Esophagus (tissue), 2 donors: ENCODE measurements around the gene EPHB2. TPM values are rescaled to one million over a fixed set of nuclear protein-coding genes. Genes with fewer than 3 reads are reported as not detected.

Experiments
- H3K27ac ChIP-seq, 2 donors: one replicate each; pipeline ENCODE4 v1.5.1; 2013; ENCODE audit warnings: low read depth in 2 of 2, mild to moderate bottlenecking in 2 of 2, inconsistent platforms in 1 of 2, low read length in 1 of 2, moderate library complexity in 1 of 2
- H3K27me3 ChIP-seq, 2 donors: one replicate each; pipeline ENCODE4 v1.6.1; 2013; ENCODE audit warnings: low read length in 2 of 2, control low read depth in 1 of 2, mild to moderate bottlenecking in 1 of 2; ENCODE audit not compliant: insufficient read depth in 2 of 2, control insufficient read depth in 1 of 2
- H3K36me3 ChIP-seq, 2 donors: one replicate each; pipeline ENCODE4 v1.6.1; 2013; ENCODE audit warnings: low read length in 1 of 2; ENCODE audit not compliant: control insufficient read depth in 2 of 2, insufficient read depth in 2 of 2
- H3K4me1 ChIP-seq, 2 donors: one replicate each; pipeline ENCODE4 v1.6.1; 2013; ENCODE audit warnings: low read length in 1 of 2; ENCODE audit not compliant: control insufficient read depth in 2 of 2, insufficient read depth in 2 of 2
- H3K4me3 ChIP-seq, 2 donors: one replicate each; pipeline ENCODE4 v1.5.1; 2013; ENCODE audit warnings: low read length in 2 of 2, mild to moderate bottlenecking in 2 of 2, low read depth in 1 of 2, moderate library complexity in 1 of 2
- H3K9me3 ChIP-seq, 2 donors: one replicate each; pipeline ENCODE4 v1.6.1; 2013; ENCODE audit warnings: mild to moderate bottlenecking in 2 of 2, low read depth in 1 of 2, low read length in 1 of 2, moderate library complexity in 1 of 2; ENCODE audit not compliant: control insufficient read depth in 2 of 2, insufficient read depth in 1 of 2
- WGBS, 2 donors: extraction: QIAGEN DNeasy Blood & Tissue Kit; methylation state at CpG; one replicate each; pipeline ENCODE4 v1.1.7; 2013; 5-methylcytosine and 5-hydroxymethylcytosine counted together
- polyA plus RNA-seq, 2 donors: library from polyadenylated mRNA; stranded (reverse); fragments of 200-250 nt; gene quantifications; one replicate each; pipeline ENCODE4 v1.2.3, GENCODE V29; 2013
- donor health status: healthy with polysubstance abuse.
- donor health status: Bipolar disorder and iron deficiency.

The EPHB2 gene
- polyA plus RNA-seq, 2 donors = 0.08 to 0.16 TPM

DNA sequence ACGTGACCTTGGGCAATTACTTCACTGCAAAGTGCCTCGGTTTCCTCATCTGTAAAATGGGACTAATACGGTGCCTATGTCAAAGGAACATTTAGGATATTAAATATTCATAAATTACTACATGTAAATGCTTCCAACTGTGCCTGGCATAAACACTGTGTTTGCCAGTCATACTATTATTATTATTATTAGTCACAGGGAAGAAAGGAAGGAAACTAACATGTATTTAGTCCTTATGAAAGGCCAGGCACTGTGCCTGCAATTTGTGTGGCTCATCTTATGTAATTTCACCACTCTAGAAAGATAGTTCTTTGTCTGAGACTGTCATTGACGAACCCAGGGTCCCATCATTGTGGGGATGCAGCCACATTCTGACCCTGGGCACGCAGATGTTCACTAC, 45.0 kb downstream of the EPHB2 start:
- Histone ChIP-seq H3K27me3 (no peaks in the 10 kb centered on the region), H3K27ac (no peak overlapping the region), H3K36me3 (no peaks in the 10 kb centered on the region), H3K4me1 (peaks cover 0 to 10% of the 10 kb centered on the region in 2 donors), H3K4me3 (no peak overlapping the region), H3K9me3 (no peaks in the 10 kb centered on the region)
- 70 to 75% methylated on average over 5 of the region's 5 CpGs for WGBS, 2 donors

DNA sequence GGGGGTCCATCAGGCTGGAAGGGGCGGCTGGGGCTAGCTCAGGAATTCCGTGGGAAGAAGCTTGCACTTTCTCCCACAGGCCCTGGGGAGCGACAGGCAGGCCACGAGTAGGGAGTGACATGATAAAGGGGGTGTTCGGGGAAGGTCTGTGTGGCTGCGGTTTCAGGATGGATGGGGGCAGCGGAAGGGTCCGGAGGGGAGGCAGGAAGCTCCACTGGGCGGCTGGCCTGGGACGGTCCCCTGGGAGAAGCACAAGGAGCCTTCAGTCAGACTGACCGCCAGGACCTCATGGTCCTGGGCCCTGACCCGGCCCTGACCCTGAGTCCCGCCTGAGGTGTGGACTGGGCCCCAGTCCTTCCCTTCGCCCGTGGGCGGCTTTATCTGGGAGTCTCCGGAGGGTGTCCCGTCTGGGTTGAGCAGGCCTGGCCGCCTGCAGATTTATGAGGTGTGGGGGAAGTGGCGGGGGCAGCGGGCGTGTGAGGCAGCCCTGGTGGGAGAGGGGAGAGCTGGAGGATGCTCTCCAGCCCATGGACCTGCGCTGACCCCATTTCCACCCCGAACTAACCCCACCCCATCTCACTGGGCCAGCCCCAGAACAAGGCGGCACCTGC, 45.6 kb downstream of the EPHB2 start:
- 78 to 82% methylated on average over 25 of the region's 25 CpGs for WGBS, 2 donors
- no peaks in the 10 kb centered on the region for H3K9me3 ChIP-seq
- H3K27me3 ChIP-seq = no peaks in the 10 kb centered on the region
- no peak overlapping the region for H3K4me3 ChIP-seq
- peaks cover 0 to 5% of the 10 kb centered on the region in 2 donors for H3K4me1 ChIP-seq
- no peaks in the 10 kb centered on the region for H3K36me3 ChIP-seq
- no peak overlapping the region for H3K27ac ChIP-seq

DNA sequence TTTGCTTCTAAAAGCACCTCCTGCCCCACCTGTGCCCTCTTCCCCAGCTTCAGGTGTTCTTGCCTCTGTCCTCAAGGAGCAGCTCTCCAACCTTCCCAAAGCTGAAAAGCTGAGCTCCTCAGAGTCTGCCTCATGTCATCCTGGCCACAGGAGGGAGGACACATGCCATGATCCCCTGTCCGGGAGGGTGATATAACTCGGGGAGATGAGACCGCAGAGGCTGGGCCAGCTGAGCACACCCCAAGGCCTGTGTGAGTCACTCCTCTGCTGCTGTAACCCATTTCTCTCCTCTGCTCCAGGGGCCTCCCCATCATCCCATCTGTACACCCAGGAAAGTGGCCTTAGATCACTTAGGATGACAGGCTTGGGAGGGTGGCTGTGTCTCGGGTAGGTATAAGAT, 49.8 kb downstream of the EPHB2 start:
- Histone ChIP-seq H3K4me1 (no peaks in the 10 kb centered on the region), H3K27ac (no peak overlapping the region), H3K9me3 (no peaks in the 10 kb centered on the region), H3K27me3 (no peaks in the 10 kb centered on the region), H3K4me3 (no peak overlapping the region), H3K36me3 (no peaks in the 10 kb centered on the region)
- 48 to 62% methylated on average over 4 of the region's 4 CpGs for WGBS, 2 donors

DNA sequence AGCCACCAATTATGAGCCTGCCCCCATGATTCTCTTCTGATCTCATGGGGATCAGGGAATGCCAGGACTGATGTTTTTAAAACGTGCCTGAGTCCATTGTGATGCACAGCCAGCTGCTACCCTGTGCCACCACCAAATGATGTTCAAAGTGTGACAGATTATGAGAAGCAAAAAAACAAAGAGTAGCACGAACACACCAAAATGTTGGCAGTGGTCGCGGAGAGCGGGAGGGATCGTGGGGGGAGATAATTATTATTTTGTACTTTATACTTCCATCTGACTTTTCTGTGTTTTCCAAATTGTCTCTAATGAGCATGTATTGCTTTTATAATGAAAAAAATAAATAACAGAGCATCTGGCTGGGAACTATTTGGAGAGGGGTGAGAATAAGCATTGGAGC, 50.5 kb downstream of the EPHB2 start:
- Histone ChIP-seq H3K27ac (no peak overlapping the region), H3K9me3 (no peaks in the 10 kb centered on the region), H3K4me3 (no peak overlapping the region), H3K4me1 (no peaks in the 10 kb centered on the region), H3K36me3 (no peaks in the 10 kb centered on the region), H3K27me3 (no peaks in the 10 kb centered on the region)
- 84 to 90% methylated on average over 6 of the region's 6 CpGs for WGBS, 2 donors

DNA sequence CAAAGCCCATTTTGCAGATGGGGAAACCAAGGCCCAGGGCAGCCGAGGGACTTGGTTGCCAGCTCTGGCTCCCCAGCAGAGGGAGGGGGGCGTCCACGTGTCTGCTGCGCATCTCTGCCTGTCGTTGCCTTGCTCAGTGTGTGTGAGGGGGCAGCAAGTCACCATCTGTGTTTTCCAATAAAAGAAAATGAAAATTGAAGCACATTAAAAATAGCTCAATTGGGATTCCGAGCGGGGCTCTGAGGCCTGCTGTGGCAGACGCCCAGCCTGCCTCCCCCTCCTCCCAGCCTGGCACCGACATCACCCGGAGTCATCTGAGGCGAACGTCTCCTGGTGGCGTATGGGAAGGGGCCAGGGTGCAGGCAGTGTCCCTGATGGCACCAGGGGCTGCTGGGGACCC, 51.2 kb downstream of the EPHB2 start:
- Histone ChIP-seq H3K4me3 (no peak overlapping the region), H3K4me1 (no peaks in the 10 kb centered on the region), H3K36me3 (no peaks in the 10 kb centered on the region), H3K27ac (no peak overlapping the region), H3K27me3 (no peaks in the 10 kb centered on the region), H3K9me3 (no peaks in the 10 kb centered on the region)
- WGBS, 2 donors = 76 to 82% methylated on average over 13 of the region's 13 CpGs

DNA sequence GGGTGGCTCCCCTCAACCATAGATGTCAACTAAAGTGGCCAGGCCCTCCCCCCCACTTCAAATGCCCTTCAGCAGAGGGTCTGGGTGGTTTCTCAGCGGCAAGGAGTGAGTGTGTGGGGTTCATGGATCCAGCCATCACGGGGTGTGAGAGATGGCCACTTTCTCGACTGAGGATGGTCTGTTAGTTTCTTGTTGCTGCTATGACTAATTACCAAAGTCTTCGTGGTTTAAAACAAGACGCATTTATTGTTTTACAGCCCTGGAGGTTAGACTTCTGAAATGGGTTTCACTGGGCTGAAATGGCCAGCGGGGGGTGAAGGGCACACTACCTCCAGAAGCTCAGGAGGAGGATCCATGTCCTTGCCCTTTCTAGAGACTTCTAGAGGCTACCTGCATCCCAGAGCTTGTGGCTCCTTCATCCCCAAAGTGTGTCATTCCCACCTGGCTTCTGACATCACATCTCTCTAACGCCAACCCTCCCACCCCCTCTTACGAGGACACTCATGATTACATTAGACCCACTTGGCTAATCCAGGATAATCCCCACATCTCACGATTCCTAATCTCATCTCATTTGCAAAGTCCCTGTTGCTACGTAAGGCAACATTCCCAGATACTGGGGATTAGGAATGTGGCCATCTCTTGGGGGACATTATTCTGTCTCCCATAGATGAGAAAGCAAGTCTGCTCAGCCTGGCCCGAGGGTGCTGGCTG, 53.0 kb downstream of the EPHB2 start:
- Histone ChIP-seq H3K27me3 (no peaks in the 10 kb centered on the region), H3K4me1 (no peaks in the 10 kb centered on the region), H3K36me3 (no peaks in the 10 kb centered on the region), H3K27ac (no peak overlapping the region), H3K4me3 (no peak overlapping the region), H3K9me3 (no peaks in the 10 kb centered on the region)
- 70 to 74% methylated on average over 11 of the region's 11 CpGs for WGBS, 2 donors

DNA sequence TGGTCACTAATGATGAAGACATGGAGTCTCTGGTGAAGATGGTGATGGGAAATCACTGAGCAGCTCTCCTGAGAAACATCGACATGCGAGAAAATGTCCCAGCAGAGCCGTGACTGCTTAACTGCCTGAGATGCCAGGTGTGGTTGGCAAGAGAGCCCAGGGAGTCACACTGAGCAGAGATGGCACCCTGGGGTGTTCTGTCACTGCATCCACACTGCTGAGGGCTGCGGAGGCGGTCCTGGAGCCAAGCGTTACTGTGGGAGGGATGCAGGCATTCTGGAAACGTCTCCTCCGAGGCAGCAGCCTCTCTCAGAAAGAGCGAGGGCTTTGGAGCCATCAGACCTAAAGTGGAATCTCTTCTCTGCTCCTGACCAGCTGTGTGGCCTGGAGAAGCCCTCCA, 57.2 kb downstream of the EPHB2 start:
- 89 to 93% methylated on average over 9 of the region's 9 CpGs for WGBS, 2 donors

DNA sequence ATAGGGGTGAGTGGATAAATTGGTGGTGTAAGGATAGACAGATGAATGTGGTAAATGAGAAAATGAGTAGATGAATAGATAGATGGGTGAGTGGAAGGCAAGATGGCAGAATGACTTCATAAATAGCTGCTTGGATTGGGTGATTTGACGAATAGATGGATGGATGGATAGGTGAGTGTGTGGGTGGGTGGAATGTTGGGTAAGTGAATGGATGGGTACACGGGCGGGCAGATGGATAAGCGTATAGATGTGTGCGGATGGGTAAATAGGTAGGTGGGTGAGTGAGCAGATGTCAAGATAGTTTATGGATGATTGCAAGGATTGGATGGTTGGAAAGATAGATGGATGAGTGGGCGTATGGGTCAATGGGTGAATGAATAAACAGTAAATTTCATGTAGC, 59.3 kb downstream of the EPHB2 start:
- H3K4me3 ChIP-seq = no peak overlapping the region
- no peaks in the 10 kb centered on the region for H3K9me3 ChIP-seq
- H3K4me1 ChIP-seq = peaks cover 0 to 10% of the 10 kb centered on the region in 2 donors
- H3K36me3 ChIP-seq = no peaks in the 10 kb centered on the region
- 93 to 95% methylated on average over 6 of the region's 6 CpGs for WGBS, 2 donors
- H3K27ac ChIP-seq = no peak overlapping the region
- H3K27me3 ChIP-seq = no peaks in the 10 kb centered on the region

More for the DNA sequence above, 57.2 kb downstream of the EPHB2 start:
- Histone ChIP-seq H3K27me3 (no peaks in the 10 kb centered on the region), H3K4me3 (no peak overlapping the region), H3K36me3 (no peaks in the 10 kb centered on the region), H3K27ac (no peak overlapping the region), H3K9me3 (no peaks in the 10 kb centered on the region), H3K4me1 (no peaks in the 10 kb centered on the region)

DNA sequence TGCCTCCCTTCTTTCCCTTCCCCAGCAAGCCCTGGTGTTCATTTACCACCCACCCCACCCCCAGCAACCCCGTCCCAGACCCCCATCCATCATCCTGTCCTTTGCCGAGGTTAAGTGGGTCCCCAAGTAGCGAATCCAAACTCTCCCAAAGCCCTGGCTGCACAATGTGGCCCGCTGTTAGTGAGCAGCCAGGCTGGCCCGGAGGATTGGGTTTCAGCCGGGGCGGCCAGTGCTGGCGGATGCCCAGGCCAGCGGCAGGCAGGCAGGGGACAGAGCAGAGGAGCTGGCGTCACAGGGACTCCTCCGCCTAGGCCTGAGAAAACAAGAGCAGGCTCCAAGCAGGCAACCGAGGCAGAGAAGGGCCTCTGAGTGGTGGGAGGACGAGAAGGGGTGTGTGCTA, 61.4 kb downstream of the EPHB2 start:
- no peaks in the 10 kb centered on the region for H3K27me3 ChIP-seq

More for the DNA sequence above, 61.4 kb downstream of the EPHB2 start:
- Histone ChIP-seq H3K4me1 (peaks cover 0 to 10% of the 10 kb centered on the region in 2 donors), H3K4me3 (no peak overlapping the region), H3K36me3 (no peaks in the 10 kb centered on the region), H3K9me3 (no peaks in the 10 kb centered on the region), H3K27ac (no peak overlapping the region)
- WGBS, 2 donors = 79 to 81% methylated on average over 13 of the region's 13 CpGs
